ENCODE measurements around the gene NFX1. TPM values are rescaled to one million over a fixed set of nuclear protein-coding genes. Genes with fewer than 3 reads are reported as not detected.

The NFX1 gene
- total and polyA plus RNA-seq, 9 of the 15 experiments (the other 6 are each of a cell fraction or from before 2014, with no cell fraction given) = 8.8 to 38.9 (median 26.8) TPM

- TF ChIP-seq BCLAF1 (IDR thresholded peaks at IDR 0.05; ENCODE audit: borderline replicate concordance in 1 of 2, control insufficient read depth in 1 of 2, low read depth in 2 of 2, low read length in 1 of 2) (peak in 1 of 2 experiments; percentile 89; a peak in 2 of 4 replicates), TOE1 (IDR thresholded peaks at IDR 0.05; ENCODE audit: borderline replicate concordance) (peak; percentile 76), TOE1 (CRISPR knock-in tag; IDR thresholded peaks at IDR 0.05; ENCODE audit: borderline replicate concordance, low read depth) (no peak), MLLT1 (IDR thresholded peaks at IDR 0.05) (peak in 1 of 2 experiments; percentile 27; a peak in 1 of 4 replicates), FOXM1 (IDR thresholded peaks at IDR 0.05; ENCODE audit: low read depth) (peak; percentile 15; the same call in 1 of the 2 replicates), FOXM1 (CRISPR knock-in tag; IDR thresholded peaks at IDR 0.05; ENCODE audit: low read depth) (no peak), THRB (CRISPR knock-in tag; conservative IDR thresholded peaks at IDR 0.05) (no peak), JUN (IDR thresholded peaks at IDR 0.05; ENCODE audit: borderline replicate concordance, low read depth, low read length) (no peak), JUN (CRISPR knock-in tag; IDR thresholded peaks at IDR 0.05; ENCODE audit: borderline replicate concordance) (no peak), RAD21 (CRISPR knock-in tag; conservative IDR thresholded peaks at IDR 0.05 in 1 of 2, IDR thresholded peaks at IDR 0.05 in 1 of 2) (no peak), ZNF699 (CRISPR knock-in tag; IDR thresholded peaks at IDR 0.05; ENCODE audit: insufficient replicate concordance) (no peak), SIN3B (IDR thresholded peaks at IDR 0.05; ENCODE audit: low read depth) (no peak), RAD51 (IDR thresholded peaks at IDR 0.05; ENCODE audit: borderline replicate concordance, low read depth) (no peak), ZFX (CRISPR knock-in tag; IDR thresholded peaks at IDR 0.05) (peak; percentile 36; the same call in 1 of the 2 replicates), NCOA2 (IDR thresholded peaks at IDR 0.05; ENCODE audit: partially characterized antibody in 2 of 2) (no peak)
These were observed 85.0 kb downstream of the NFX1 start (continued) for GRCh38 chr9:33375238-33375840.

Measured in K562 (cell line).